G401 (cell line): ENCODE data around the gene AFF2. TPM values are rescaled to one million over a fixed set of nuclear protein-coding genes. Genes with fewer than 3 reads are reported as not detected.

ENCODE experiments used
- DNase-seq: peaks from one replicate; pipeline ENCODE4 v3.0.0-alpha.2; 2015; ENCODE audit warnings: low spot score
- in situ Hi-C: cut with HindIII; loops from 2 replicates; pipeline ENCODE4 v1.10.0; 2016; ENCODE audit warnings: low sequenced_read_pairs, mixed read lengths
- total RNA-seq: library from RNA; depleted of rRNA; stranded (reverse); fragments of >200 nt; shearing (Covaris generic); gene quantifications from 2 replicates; pipeline ENCODE4 v1.2.3, GENCODE V29; 2014

The AFF2 gene
- total RNA-seq, 1 experiment from 2014 or later: 0.58 TPM

DNA sequence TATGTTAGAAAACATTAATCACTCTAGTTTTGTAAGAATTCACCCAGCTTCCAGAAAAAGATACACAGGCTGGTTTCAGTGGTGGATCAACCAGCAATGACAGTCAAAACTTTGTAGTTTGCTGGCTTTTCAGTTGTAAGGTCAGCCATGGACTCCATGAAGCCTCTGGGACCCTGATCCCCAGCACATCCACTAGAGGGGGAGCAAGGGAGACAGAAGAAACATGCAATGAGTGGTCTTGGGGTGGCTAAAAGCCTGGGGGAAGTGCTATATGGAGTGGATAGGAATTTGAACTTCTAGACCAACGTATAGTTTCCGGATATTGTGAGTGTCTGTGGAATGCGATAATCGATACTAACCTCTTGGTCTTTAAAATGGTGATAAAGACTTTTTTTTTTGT is 72.7 kb downstream of the AFF2 start:
- in situ Hi-C loops: no loop called here
- DNase-seq: no peak

DNA sequence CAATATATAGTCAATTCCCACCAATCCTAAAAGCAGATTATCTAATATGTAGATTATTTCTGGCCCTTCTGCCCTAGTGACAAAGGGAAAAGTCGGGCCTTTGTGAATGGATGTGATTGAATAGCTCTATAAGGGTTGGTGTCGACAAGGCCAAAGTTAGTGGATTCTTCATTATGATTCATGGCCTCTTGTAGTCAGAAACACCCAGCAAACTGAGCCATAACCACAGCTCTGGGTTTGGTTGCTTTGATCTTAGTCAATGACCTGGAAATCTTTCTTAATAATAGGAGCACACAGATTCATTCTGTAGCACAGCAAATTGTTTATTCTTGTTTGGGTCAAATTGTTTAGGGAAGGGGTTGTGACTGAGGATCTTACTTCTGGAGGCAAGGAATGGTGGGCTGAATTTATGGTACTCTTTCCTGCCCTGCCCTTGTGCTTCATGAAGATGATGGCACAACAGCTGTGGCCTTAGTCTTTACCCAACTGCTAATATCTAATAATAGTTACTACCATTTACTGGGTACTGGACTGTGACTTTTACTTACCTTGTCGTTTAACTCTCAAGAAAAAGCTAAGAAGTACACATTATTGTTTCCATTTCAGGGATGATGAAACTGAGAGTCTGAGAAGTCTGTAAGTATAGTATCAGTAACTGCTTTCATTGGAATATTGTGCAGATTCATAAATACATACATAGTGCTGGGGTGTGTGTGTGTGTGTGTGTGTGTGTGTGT is 74.0 kb downstream of the AFF2 start:
- in situ Hi-C loops: no loop called here
- DNase-seq: no peak

DNA sequence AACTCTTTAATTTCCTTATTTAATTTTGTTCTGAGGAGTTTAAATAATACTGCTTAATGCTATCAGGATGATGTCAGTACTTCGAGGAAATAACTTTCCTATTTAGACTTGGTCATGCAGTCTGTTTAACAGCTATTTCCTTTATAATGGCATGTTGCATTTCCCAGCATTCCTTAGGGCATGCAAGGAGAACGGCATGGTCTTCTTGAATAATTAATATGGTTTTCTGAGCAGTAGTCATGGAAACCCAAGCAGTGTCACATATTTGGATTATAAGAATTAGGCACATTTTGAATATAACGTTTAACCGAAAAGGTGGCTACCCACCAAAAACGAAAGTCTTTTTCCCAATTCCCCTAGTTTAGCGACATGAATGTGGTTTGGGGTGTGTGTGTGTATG is 76.0 kb downstream of the AFF2 start:
- in situ Hi-C loops: no loop called here
- DNase-seq: no peak

- in situ Hi-C loops: no loop called here
- DNase-seq: peak; percentile 72
These were observed 77.3 kb downstream of the AFF2 start for GRCh38 chrX:148577741-148578140.

- in situ Hi-C loops: no loop called here
- peak; percentile 79 for DNase-seq
These were observed 79.6 kb downstream of the AFF2 start for GRCh38 chrX:148580016-148580415.

GRCh38 chrX:148582353-148582752 is 81.9 kb downstream of the AFF2 start:
- no peak for DNase-seq
- in situ Hi-C loops: no loop called here

DNA sequence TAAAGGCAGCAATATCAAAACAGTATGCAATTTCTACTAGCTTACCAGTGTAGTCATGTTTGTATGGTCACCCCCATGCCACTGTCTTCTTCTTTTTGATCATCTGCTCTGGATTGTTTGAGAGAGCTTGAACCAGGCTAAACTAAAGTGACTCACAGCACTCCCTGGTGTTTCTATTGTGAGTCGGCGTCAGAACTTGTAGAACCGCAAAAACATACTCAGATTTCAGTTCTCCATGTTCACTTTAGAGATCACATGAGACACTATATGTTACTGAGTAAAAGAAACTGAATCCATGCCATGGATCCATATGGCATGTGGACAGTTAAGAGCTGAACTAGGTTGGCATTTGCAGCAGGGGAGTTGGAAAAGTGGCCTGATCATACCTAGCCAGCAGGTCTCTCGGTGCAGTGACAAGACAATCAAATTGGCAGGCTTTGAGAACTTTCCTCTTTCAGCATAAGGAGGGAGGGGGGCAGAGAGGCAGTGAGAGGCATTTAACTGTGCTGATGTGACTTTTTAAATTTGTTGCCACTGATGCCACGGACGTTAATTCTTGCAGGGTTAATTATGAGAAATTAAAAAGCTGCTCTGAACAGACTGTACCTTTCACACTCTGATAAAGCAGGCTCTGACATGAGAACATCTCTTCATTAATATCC is 88.4 kb downstream of the AFF2 start:
- in situ Hi-C loops: no loop called here

GRCh38 chrX:148592595-148592994 is 92.2 kb downstream of the AFF2 start:
- DNase-seq: no peak
- in situ Hi-C loops: no loop called here

More for the DNA sequence above, 88.4 kb downstream of the AFF2 start:
- peak; percentile 70 for DNase-seq

GRCh38 chrX:148593146-148593545 is 92.7 kb downstream of the AFF2 start:
- no peak for DNase-seq
- in situ Hi-C loops: no loop called here

- no peak for DNase-seq
- in situ Hi-C loops: no loop called here
These were observed 93.6 kb downstream of the AFF2 start for GRCh38 chrX:148593987-148594386.

- in situ Hi-C loops: no loop called here
- no peak for DNase-seq
These were observed 99.0 kb downstream of the AFF2 start for GRCh38 chrX:148599404-148599803.

GRCh38 chrX:148600131-148600530 is 99.7 kb downstream of the AFF2 start:
- in situ Hi-C loops: no loop called here

GRCh38 chrX:148600581-148600980 is 100.2 kb downstream of the AFF2 start:
- in situ Hi-C loops: no loop called here
- DNase-seq: no peak

More at GRCh38 chrX:148600131-148600530, 99.7 kb downstream of the AFF2 start:
- peak; percentile 75 for DNase-seq

GRCh38 chrX:148601034-148601433 is 100.6 kb downstream of the AFF2 start:
- no peak for DNase-seq
- in situ Hi-C loops: no loop called here

- no peak for DNase-seq
- in situ Hi-C loops: no loop called here
These were observed 109.3 kb downstream of the AFF2 start for GRCh38 chrX:148609515-148610327.

- DNase-seq: no peak
- in situ Hi-C loops: no loop called here
These were observed 109.9 kb downstream of the AFF2 start for GRCh38 chrX:148610328-148610698.

DNA sequence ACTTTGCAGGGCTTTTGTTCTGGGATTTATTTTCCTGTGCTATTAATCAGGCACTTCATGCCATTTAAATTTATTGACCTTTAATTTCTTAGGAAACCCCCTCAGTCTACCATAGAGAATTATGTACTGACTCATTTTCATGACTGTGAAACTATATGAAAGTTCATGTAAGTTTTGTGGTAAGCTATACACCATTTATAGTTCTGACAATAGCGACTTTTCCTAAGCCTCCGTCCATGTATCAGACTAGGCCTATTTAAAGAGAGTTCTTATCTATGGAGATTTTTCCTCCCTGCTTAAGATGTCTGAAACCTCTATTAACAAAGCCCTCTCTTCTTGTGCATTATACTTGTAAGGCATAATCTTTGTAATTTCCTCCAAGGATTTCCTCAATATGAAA is 111.6 kb downstream of the AFF2 start:
- in situ Hi-C loops: no loop called here
- no peak for DNase-seq

- in situ Hi-C loops: no loop called here
- DNase-seq: no peak
These were observed 112.0 kb downstream of the AFF2 start for GRCh38 chrX:148612431-148612830.

GRCh38 chrX:148613636-148614035 is 113.2 kb downstream of the AFF2 start:
- no peak for DNase-seq
- in situ Hi-C loops: no loop called here

- no peak for DNase-seq
- in situ Hi-C loops: no loop called here
These were observed 115.1 kb downstream of the AFF2 start for GRCh38 chrX:148615491-148615890.
